NCI-H2227 (cell line): Measurements from ENCODE around the gene CHIC2.

Experiments used
- DNase-seq: peaks from one replicate; lab custom pipeline; 2025; ENCODE audit not compliant: unreplicated experiment; lab: John Stamatoyannopoulos, UW

The CHIC2 gene

GRCh38 chr4:54014666-54015160, 49.7 kb downstream of the CHIC2 start:
- no peak for DNase-seq

GRCh38 chr4:54011201-54011600, 53.2 kb downstream of the CHIC2 start:
- no peak for DNase-seq

DNA sequence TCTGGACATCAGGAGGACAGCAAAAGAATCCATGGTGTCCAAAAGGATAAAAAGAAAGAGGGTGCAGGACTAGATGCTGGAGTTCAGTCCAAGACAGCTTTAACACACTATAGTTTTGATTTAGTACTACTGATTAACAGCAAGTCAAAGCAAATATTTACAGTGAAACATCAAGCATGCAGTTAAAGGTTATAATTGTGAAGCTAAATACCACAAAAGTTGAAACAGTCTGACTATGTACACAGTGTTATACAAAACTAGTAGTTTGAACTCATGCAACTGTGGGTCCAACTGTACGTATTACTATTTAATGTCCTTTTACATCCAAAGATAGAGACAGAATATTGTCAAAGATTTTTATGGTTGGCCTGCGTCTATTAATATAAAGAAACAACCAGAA, 57.6 kb downstream of the CHIC2 start:
- no peak for DNase-seq

DNA sequence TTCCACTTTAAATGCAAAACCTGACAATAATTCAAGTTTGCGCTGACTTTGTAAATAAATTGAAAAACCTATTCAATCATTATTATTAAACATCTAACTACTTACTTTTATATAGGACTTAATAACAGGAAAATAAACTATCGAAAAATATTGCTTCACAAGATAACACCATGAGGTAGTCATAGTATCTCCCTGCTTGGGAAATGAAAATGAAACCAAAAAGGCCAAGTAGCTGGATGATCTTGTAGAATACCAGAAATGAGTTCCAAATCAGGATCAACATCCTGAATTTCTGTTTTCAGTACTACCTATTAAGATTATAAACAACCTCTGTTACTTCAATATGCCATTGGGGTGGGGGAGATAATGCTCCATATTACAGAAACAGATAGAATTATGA, 58.9 kb downstream of the CHIC2 start:
- DNase-seq: no peak

GRCh38 chr4:54004463-54004862, 59.9 kb downstream of the CHIC2 start:
- DNase-seq: no peak

DNA sequence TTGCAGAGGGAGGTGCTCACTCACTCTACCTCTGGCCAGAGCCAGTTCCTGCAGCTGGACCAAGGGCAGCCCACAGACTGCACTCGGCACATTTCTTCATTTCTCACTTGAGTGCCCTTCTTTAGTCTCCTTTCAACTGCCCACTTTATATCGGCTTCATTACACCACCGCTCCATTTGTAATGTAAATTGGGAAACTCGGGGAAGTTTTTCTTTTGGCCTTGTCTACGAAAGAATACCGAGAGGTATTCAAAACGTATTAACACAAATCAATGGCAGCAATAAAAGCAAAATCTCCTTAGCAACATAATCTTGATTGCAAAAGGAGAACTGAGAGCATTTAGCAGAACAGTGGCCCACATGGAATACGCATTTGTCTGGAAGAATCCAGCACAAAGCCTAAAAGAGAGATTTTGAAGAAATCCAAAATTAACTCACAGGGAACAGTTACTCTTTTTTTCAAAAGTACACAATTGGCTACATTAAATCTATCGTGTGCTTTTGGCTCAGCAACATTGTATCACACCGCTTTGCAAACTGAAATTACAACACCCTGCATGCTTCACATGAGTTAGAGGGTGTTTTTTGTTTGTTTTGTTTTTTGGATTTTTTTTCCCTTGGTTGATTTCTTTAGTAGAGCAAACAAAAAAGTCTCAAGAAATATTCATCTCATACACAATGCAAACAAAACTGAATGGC, 62.6 kb downstream of the CHIC2 start:
- no peak for DNase-seq

DNA sequence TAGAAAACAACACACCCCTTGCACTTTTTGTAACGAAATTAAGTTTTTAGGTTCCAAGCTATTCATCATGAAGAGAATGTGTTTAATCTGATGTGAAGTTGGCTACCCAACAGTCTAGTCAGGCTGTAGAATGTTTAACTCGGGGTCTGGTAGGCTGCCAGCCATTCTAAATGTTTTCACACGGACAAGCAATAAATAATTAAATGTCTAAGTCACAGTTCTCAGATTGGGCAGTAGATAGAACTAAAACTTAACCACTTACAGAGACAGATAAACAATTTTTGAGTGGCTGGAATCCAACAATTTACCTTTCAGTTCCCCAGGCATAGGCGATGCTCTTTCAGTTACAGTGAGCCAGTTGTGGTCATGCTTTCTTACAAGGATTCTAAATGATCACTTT, 66.5 kb downstream of the CHIC2 start:
- no peak for DNase-seq

DNA sequence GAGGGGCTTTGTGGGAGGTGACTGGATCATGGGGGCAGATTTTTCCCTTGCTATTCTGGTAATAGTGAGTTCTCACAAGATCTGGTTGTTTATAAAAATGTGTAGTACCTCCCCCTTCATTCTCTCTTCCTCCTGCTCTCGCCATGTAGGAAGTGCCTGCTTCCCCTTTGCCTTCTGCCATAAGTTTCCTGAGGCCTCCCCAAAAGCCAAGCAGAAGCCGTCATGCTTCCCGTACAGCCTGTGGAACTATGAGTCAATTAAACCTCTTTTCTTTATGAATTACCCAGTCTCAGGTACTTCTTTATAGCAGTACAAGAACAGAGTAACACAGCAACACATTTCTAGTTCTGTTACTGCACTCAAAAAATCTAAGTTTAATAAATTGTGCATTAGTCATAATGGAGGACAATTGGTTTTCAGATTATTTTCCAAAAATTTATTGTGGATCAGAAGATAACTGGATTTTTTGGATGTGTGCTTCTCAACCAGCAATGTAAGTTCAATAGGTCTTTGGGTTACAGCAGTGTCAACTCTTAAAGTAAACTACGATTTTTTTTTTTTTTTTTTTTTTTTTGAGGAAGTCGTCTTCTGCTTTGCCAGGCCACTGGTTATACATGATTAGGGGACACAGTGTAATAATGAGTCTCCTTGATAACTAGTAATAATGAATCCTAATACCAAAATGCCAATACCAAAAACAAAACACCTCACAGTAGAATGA, 69.9 kb downstream of the CHIC2 start:
- no peak for DNase-seq

DNA sequence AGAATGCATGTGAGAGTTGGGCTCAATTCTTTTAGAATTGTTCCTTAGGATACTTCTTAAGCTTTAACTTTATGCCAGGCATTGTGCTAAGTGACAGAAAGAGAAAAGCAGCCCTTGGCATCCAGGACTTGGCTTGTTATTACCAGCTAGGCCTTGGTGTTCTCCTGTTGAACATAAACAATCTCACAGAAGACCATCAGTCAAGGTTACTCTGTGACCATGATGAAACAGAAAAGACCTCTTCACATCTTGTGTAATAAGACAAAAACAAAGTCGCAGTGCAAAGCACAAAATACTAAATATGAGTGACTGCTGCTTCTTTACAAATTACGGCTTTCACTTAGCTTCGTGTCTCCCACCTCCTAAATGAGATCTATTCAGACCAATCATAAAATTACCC, 71.6 kb downstream of the CHIC2 start:
- no peak for DNase-seq

DNA sequence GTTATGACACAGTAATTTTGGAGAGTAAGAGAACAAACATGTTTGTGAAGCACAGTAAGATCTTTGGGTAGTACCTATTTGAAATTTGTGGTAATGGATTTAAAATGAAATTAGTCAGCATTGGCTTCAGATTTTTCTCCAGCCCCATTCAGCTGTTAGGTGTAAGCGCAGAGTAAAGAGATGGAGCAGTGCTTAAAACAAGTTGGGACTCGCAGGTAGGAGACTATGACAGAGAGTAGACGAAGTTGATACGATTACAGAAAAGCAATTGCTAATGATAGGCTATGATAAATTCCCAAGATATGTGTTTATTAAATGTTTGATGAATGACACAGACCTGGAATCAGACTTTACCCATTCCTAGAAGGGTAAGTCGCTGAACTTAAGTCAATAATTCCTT, 72.6 kb downstream of the CHIC2 start:
- no peak for DNase-seq

GRCh38 chr4:53990641-53991040, 73.8 kb downstream of the CHIC2 start:
- DNase-seq: no peak

GRCh38 chr4:53987761-53988171, 76.6 kb downstream of the CHIC2 start:
- DNase-seq: no peak

GRCh38 chr4:53986062-53986461, 78.3 kb downstream of the CHIC2 start:
- DNase-seq: no peak

DNA sequence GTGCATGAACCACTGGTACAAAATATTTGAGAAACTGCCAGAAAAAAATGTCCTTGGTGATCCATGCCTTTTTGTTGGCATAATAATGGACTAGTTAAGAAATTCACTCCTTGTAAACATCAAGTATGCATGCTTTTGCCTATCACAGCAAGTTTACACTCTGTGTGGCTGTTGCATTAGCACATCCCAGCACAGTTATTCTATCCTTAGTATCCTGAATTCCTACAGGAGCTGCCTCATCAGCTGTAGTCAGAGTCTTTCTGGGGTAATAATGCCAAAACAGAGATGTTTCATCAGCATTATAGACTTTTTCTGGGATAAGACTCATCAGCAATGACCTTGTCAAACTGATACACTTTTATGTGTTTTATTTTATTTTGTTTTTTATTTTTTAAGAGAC, 82.8 kb downstream of the CHIC2 start:
- DNase-seq: no peak

DNA sequence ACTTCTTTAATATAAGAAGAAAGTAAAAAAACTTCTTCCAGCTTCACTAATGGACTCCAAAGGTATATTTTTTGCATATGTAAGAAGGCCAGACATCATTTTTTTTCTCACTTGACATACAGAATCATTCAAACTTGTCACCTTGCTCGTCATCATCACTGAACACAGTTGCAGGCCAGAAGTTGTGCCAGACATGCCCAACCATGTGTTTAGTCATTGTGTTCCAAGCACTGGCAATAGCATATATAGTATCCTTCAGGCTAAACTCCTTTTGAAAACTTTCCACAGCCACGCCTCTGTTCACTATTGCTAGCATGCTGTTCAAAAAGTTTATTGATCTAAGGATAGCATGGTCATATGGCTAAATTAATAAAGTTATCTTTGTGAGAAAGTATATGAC, 83.3 kb downstream of the CHIC2 start:
- no peak for DNase-seq

DNA sequence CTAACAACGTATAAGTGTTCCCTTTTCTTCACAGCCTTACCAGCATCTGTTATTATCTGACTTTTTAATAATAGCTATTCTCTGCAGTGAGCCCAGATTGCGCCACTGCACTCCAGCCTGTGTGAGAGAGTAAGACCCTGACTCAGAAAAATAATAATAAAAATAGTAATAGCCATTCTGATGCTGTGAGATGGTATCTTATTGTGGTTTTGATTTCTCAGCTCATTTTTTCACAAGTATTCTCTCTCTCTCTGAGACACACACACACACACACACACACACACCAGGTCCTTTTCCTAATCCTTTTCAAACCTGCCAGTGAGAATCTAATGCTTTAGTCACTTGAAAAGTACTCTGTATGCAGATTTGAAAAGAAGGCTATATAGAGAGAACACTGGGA, 89.8 kb downstream of the CHIC2 start:
- DNase-seq: no peak

DNA sequence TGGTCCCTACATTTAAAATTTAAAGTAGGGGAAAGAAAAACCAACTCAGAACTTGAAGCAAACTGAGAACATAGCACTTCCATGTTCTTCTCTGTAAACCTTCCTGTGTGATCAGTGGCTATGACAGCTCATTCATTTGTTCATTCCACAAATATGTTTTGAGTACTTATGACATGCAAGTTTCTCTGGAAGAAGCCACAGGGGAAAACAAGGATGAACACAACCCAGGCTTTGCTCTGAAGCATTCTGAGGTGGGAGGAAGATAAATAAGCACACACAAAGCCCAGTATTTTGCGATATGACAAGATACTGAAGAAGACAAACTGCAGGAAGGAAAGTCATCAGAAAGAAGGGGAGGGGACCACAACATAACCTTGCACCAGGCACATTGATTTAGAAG, 96.4 kb downstream of the CHIC2 start:
- DNase-seq: no peak

- no peak for DNase-seq
These were observed 100.6 kb downstream of the CHIC2 start for GRCh38 chr4:53963781-53964180.

GRCh38 chr4:53963336-53963735, 101.1 kb downstream of the CHIC2 start:
- no peak for DNase-seq

- DNase-seq: no peak
These were observed 101.7 kb downstream of the CHIC2 start for GRCh38 chr4:53962516-53963225.

DNA sequence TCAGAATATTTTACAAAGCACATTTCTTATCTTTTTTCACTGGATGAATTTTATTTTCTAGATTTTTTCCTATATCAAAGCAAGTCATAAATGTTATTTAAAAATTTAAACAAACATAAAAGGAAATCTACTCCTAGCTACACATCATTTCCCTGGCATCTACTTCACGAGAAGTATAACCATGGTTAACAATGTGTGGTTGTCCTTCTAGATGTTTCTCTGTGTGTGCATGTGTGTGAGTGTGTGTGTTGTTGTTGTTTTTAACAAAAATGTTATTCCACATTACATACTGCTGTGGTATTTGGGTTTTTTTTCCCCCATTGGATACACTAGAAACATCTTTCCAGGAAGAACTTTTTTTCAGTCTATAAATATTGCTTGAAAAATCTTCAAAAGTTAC, 103.1 kb downstream of the CHIC2 start:
- DNase-seq: no peak

DNA sequence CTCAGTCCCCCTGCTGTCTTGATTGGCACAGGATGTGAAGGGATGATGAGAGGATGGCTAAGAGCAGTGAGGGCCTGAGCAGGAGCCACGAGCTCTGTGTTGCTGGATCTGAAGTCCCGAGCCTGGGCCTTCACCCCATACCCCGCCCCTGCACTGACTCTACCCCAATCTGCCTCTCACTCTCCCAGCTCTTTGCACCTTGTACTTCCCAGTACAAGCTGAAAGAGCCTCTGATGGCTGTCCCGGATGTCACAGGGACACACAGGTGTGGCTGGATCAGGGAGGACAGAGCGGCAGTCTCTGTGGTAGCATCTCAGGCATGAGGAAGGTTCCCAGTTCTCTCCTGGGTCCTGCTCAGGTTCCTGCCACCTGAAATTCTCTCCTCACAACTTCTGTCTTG, 103.6 kb downstream of the CHIC2 start:
- DNase-seq: no peak
